T-helper 2 cell (primary cell): ENCODE data around the gene PDLIM1.

ENCODE experiments used
- DNase-seq, 5 experiments: peaks; one replicate each; pipeline versions ENCODE4 v3.0.0 to v3.0.0-alpha.2; 2012 to 2022
- total RNA-seq, 2 donors: gene quantifications; one replicate each; lab custom pipeline; 2026; lab: John Stamatoyannopoulos, UW

Gene PDLIM1
- total RNA-seq, result 0.94 to 1.4 reads per million in 2 donors

DNA sequence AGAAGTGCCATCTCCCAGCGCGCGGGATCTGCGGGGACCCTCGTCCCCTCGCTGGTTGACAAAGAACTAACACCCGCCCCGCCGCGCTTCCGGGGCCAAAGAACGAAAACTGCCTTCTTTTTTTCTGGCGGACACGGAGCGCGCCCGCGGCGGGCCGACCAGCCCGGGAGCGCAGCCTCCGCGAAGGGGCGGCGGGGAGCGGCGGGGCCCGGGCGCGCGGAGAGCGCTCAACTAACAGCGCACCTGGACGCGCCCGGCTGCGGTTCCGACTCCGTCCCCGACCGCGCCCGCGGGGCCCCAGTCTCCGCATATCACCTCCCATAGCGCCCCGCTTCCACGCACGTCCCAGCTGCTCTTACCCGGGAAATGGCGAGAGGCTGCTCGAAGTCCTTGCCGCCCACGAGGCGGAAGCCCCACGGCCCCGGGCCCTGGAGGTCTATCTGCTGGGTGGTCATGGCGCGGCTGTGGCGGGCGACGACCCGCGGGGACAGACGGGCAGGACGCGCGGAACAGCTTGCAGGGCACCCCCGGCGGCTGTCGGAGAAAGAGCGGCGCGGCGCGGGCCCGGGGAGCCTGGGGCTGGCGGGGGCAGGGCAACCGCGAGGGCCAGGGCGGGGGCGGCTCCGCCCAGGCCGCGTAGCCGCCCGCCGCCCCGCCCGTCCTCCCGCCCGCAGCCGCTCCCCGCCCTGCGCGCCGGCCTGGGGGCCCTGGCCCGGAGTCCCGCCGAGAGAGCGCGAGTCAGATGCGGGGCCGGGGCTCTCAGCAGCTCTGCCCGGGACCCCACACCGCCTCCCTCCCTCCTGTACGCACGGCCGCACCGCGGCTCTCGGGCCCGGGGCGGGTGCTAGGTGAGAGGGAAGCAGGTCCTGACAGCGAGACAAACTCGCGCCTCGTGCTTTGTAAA, at the start of gene PDLIM1:
PDLIM1 (minus strand) TSS at position 543 of the 904 bp plus-strand sequence; CDS start at position 455, 88 bp downstream.
- DNase-seq, result peak in 3 of 5 experiments; percentile 3 to 51 (median 5)

DNA sequence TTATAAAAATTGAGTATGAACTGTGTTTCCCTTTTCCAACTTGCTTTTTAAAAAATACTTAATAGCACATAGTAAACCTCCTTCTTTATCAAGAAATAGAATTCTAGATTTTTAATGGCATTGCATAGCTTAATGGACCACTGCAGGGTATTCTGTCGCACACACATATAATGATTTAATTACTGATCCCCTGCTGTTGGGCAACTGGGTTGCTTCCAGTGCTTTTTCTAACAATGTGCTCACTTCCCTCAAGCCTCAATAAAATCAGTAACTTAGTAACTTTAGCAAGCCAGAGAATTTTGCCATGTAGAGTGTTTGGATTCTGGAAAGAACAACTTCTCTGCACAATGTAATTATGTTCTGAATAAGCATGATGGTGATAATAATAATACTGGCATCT, 49.1 kb upstream of the PDLIM1 start:
- DNase-seq, result no peak

GRCh38 chr10:95337423-95338160, 46.8 kb upstream of the PDLIM1 start:
- no peak for DNase-seq

DNA sequence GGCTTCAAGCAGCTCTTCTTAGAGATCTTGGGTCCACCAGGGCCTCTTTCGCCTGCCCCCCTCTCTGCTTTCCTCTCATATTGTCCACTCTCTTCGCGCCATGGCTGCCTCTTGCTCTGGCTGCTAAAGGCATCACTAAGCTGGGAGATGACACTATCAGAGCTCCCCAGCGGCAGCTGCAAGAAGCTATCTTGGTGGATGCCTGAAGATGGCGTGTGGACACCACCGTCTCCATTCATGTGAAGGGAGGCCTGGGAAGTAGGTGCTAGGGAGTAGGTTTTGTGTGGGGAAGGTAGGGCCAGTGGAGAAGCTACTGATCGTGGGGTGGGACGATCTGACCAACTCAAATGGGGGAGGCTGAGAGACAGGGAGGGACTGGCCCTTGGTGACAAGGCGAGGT, 45.9 kb upstream of the PDLIM1 start:
- no peak for DNase-seq

- no peak for DNase-seq
Observed at GRCh38 chr10:95335933-95336699, 45.3 kb upstream of the PDLIM1 start.

DNA sequence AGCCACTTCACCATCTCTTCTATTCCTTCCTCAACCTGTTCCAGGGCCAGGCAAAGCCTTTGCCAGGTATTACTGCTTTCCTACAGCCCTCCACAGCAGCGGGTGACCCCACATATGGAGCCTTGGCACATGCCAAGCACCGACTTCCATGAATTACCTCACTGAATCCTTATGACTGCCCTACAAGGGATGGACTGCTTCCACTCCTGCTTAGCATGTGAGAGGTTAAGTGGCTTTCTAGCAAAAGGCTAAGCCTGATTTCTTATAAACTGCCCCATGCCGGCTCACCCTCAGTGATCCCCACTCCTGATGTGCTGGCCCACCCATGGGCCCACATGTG, 44.0 kb upstream of the PDLIM1 start:
- DNase-seq, result no peak

- DNase-seq, result no peak
Observed at GRCh38 chr10:95333997-95334804, 43.4 kb upstream of the PDLIM1 start.

DNA sequence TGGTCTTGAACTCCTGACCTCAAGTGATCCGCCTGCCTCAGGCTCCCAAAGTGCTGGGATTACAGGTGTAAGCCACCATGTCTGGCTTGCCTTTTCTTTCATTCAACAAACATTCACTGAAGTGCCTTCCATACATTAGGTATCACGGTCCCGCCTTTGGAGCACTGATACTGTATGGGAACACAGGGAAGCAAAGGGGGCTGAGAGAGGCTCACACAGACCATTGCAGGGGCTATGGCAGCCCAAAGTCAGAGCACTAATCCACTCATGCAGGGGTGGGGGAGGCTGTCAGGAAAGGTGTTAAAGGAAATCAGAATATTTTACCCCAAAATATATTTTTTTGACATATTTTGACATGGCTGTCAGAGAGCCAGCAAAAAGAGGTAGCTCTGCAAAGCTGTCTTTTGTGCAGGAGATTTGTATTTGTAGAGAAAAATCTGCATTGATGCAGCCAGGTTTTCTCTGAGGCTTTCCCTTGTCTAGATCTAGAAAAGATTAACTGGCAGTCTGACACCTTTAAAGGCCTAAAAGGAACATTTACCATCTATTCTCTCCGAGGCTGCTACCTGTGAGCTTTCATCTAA, 42.0 kb upstream of the PDLIM1 start:
- no peak for DNase-seq

- DNase-seq, result no peak
Observed at GRCh38 chr10:95331596-95332130, 40.9 kb upstream of the PDLIM1 start.

- DNase-seq, result no peak
Observed at GRCh38 chr10:95330966-95331453, 40.2 kb upstream of the PDLIM1 start.

GRCh38 chr10:95329296-95329695, 38.5 kb upstream of the PDLIM1 start:
- DNase-seq, result no peak

GRCh38 chr10:95328013-95328412, 37.2 kb upstream of the PDLIM1 start:
- no peak for DNase-seq

DNA sequence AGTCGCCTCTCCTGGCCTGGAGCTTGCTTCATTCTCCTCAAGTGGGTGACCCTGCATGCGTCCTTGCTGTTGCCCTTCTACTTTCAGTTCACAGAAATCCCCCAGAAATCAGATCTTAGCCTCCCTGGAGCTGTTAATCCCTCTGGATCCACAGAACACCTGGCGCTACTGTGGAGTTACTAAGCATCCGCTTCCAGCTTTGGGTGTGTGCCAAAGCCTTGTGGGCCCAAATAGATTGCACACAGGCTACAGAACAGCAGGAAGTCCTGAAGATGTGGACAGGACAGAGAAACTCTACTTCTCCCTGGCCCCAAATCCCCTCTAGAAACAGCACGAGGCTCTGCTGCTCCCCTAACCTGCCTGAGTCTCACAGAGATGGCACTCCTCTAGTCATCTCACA, 36.6 kb upstream of the PDLIM1 start:
- no peak for DNase-seq

DNA sequence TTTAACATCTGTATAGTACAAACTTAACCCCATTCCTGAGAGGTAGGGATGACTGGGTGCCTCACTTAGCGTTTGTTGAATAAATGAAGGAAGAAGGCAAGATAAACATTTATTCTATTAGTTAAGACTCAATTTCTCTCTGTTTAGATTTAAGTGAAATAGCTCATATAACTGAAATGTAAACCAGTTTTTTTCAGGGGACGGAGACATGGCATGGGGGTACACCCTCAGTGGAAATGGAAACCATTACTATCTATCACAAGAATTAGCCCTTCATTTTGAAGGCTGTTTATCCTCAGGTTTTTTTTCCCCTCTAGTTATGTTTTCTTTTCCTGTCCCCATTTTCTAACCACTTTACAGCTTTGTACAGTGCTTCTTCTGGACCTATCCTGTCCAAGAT, 35.6 kb upstream of the PDLIM1 start:
- DNase-seq, result no peak

GRCh38 chr10:95325863-95326262, 35.1 kb upstream of the PDLIM1 start:
- DNase-seq, result no peak

DNA sequence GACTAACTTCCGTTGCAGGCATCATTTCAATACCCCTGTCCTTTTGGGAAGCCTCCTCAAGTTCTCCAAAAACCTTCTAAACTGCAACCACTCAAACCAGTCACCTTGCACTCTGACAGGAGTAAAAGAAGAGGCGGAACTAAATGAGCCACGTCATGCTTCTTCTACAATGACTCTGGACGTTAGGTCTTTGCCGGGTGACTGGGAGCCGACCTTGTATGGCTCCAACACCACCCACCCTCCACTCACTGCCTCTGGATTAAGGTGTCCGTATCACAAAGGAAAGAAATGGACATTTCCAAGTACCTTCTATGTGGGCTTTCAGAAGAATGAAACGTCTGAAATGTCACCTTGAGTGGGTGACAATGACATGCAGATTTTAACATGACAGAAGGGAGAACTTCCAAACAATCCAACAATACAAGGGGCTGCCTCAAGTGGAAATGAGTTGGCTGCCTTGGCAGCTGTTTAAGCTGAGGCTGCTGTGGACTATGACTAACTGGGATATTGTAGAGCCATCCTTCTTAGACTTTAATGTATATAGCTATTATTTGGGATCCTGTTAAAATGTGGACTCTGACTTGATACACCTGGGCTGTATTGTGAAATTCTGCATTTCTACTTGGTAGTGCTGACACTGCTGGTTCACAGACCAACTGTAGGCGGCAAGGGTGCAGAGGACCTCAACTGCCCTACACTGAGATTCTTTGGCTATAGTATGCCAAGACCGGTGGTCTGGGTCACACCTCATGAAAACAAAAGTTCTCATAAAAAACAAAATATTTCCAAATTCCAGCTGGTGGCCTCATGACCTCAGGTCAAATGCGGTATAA, 33.8 kb upstream of the PDLIM1 start:
- DNase-seq, result no peak

DNA sequence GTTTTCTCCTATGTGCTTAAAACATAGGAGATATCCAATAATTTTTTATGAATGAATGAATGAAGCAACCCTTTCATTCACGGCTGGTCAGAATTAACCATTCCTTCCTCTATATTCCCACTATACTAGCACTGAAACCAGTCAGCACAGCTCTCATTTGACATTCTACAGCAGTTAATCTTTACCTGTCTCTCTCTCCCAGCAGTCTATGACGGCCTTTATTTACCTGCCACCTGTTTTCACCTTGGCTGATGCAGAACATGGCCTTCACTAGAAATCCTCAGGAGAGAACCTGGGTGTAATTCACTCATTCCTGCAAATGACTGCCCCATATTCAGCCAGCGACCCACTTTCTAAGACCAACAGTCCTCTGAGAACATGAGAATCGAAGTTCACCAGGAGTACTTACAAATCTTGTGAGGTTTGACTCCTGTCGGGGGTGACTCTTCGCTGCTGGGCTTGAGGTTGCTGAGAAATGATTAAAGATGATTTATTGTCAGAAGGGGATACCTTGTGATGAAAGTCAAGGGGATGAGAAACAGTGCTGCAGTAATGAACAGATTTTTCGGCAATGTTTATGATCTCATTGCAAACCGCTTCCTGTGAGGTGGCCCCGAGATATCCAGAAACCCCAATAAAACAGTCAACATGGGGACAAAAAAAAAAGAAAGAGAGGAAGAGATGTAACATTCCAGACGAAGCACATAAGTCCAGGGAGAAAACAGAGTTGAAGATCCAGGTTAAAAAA, 30.9 kb upstream of the PDLIM1 start:
- no peak for DNase-seq

GRCh38 chr10:95319239-95319638, 28.4 kb upstream of the PDLIM1 start:
- no peak for DNase-seq

GRCh38 chr10:95315509-95315908, 24.7 kb upstream of the PDLIM1 start:
- no peak for DNase-seq
